ENCODE results near the gene MED31. TPM values are rescaled to one million over a fixed set of nuclear protein-coding genes. Genes with fewer than 3 reads are reported as not detected.
"Not testable (repeated sequence)": the region's sequence is repeated elsewhere in the genome, so short reads cannot be mapped to it uniquely, and the experiment has no call there.

The MED31 gene
- total and polyA plus RNA-seq, 2 experiments from 2014 or later, result 5.5 to 49.3 TPM

DNA sequence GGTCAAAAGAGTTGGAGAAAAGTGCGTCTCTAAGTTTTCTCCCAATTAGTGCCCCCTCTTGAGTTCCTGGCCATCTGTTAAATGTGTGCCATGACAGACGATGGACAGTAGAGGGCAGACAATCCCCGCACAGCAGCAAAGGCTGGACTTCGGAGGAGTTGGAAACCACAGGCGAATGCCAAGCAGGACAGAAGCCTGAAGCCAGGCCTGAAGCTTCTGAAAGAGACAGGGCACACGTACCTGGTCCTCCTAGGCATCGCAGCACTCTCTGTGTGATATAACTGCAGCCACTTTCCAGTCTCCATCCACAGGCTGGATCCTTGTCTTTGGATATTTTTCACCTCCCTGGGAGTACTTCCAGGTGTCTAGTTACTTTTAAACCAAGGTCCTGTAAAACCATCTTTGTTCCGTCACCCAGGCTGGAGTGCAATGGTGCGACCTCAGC lies 14.7 kb upstream of the MED31 start:
- Mint-ChIP-seq H3K27me3 (ENCODE audit: insufficient read depth, low read depth, poor library complexity) (peaks cover 16% of the 10 kb centered on the region), H3K4me1 (peaks cover 8% of the 10 kb centered on the region; the same call in 2 of the 3 replicates), H3K27ac (no peak overlapping the region), H3K9me3 (no peaks in the 10 kb centered on the region), H3K4me3 (no peak overlapping the region), H3K36me3 (ENCODE audit: low read depth) (no peaks in the 10 kb centered on the region)
- H3K4me3 ChIP-seq, result no peak overlapping the region
- H3K79me2 ChIP-seq (replicated peaks; ENCODE audit: insufficient read depth), result no peaks in the 10 kb centered on the region
- no peak overlapping the region for H3K27ac ChIP-seq (ENCODE audit: low read depth)
- no peaks in the 10 kb centered on the region for H3K4me1 ChIP-seq (ENCODE audit: insufficient read depth)
- DNase-seq (ENCODE audit: low spot score) (peak; percentile 87), ATAC-seq (peak; percentile 95)
- TF ChIP-seq, protein P1, sequence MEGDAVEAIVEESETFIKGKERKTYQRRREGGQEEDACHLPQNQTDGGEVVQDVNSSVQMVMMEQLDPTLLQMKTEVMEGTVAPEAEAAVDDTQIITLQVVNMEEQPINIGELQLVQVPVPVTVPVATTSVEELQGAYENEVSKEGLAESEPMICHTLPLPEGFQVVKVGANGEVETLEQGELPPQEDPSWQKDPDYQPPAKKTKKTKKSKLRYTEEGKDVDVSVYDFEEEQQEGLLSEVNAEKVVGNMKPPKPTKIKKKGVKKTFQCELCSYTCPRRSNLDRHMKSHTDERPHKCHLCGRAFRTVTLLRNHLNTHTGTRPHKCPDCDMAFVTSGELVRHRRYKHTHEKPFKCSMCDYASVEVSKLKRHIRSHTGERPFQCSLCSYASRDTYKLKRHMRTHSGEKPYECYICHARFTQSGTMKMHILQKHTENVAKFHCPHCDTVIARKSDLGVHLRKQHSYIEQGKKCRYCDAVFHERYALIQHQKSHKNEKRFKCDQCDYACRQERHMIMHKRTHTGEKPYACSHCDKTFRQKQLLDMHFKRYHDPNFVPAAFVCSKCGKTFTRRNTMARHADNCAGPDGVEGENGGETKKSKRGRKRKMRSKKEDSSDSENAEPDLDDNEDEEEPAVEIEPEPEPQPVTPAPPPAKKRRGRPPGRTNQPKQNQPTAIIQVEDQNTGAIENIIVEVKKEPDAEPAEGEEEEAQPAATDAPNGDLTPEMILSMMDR (conservative IDR thresholded peaks at IDR 0.05; ENCODE audit: low read depth in 2 of 2), result peak; percentile 94 to 98
- TF ChIP-seq EZH2phosphoT487 (IDR thresholded peaks at IDR 0.05; ENCODE audit: unreplicated experiment), result no peak
- TF ChIP-seq CREB1 (CRISPR knock-in tag; IDR thresholded peaks at IDR 0.05; ENCODE audit: low read depth), result no peak
- H2AFZ ChIP-seq, result no peak overlapping the region
- peaks cover 7% of the 10 kb centered on the region; the same call in 1 of the 2 replicates for H4K20me1 ChIP-seq (replicated peaks; ENCODE audit: insufficient read depth)
- no peaks in the 10 kb centered on the region for H3K9me2 ChIP-seq (ENCODE audit: insufficient read depth)
- no peaks in the 10 kb centered on the region for H3F3A ChIP-seq (replicated peaks; ENCODE audit: low read depth)
- H3K27me3 ChIP-seq (ENCODE audit: insufficient read depth), result peaks cover 13% of the 10 kb centered on the region
- H3K4me2 ChIP-seq, result no peak overlapping the region
- no peaks in the 10 kb centered on the region for H3K36me3 ChIP-seq (ENCODE audit: insufficient read depth)

DNA sequence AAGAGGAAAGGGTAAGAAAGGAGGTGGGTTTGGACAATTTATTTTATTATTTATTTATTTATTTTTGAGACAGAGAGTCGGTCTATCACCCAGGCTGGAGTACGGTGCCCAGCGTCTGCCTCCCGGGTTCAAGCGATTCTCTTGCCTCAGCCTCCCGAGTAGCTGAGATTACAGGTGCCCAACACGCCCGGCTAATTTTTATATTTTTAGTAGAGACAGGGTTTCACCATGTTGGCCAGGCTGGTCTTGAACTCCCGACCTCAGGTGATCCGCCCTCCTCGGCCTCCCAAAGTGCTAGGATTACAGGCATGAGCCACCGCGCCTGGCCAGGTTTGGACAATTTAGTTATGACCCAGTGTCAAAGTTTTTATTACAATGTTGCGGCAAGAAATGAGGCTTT lies 11.8 kb upstream of the MED31 start:
- not testable (repeated sequence) for H3K36me3 ChIP-seq (ENCODE audit: insufficient read depth); H3F3A ChIP-seq (replicated peaks; ENCODE audit: low read depth); DNase-seq (ENCODE audit: low spot score); H4K20me1 ChIP-seq (replicated peaks; ENCODE audit: insufficient read depth); H3K4me3 Mint-ChIP-seq; H3K4me1 ChIP-seq (ENCODE audit: insufficient read depth); H3K4me2 ChIP-seq; H3K36me3 Mint-ChIP-seq (ENCODE audit: low read depth); H2AFZ ChIP-seq; H3K9me2 ChIP-seq (ENCODE audit: insufficient read depth); H3K79me2 ChIP-seq (replicated peaks; ENCODE audit: insufficient read depth); H3K4me1 Mint-ChIP-seq; H3K27ac Mint-ChIP-seq; ATAC-seq; H3K27ac ChIP-seq (ENCODE audit: low read depth); H3K9me3 Mint-ChIP-seq; H3K4me3 ChIP-seq
- H3K27me3 ChIP-seq (ENCODE audit: insufficient read depth), result peaks cover 16% of the 10 kb centered on the region
- peaks cover 18% of the 10 kb centered on the region for H3K27me3 Mint-ChIP-seq (ENCODE audit: insufficient read depth, low read depth, poor library complexity)

DNA sequence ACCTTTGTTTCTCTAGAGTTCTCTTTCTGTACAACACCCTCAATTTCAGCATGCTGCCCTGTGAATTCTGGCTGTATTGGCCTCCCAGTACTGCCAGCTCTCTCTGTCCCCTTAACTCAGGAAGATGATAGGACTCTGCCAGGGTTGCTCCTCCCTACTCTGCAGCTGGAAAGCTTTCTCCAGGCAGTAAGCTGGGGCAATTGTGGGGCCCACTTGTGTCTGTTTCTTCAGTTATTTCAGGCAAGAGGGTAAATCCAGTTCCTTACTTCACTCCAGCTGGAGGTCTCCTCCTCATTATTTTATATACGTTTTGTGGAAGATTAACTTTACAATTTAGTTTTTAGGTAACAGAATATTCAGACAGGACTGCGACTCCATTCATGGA lies 10.1 kb upstream of the MED31 start:
- ATAC-seq, result no peak
- Histone ChIP-seq H2AFZ (no peak overlapping the region), H3F3A (replicated peaks; ENCODE audit: low read depth) (no peaks in the 10 kb centered on the region), H3K9me2 (ENCODE audit: insufficient read depth) (no peaks in the 10 kb centered on the region), H3K27ac (ENCODE audit: low read depth) (no peak overlapping the region), H3K4me1 (ENCODE audit: insufficient read depth) (peaks cover 2% of the 10 kb centered on the region; the same call in 1 of the 2 replicates), H3K79me2 (replicated peaks; ENCODE audit: insufficient read depth) (no peaks in the 10 kb centered on the region), H3K4me3 (no peak overlapping the region), H3K27me3 (ENCODE audit: insufficient read depth) (peaks cover 33% of the 10 kb centered on the region), H3K4me2 (no peak overlapping the region), H4K20me1 (replicated peaks; ENCODE audit: insufficient read depth) (peaks cover 7% of the 10 kb centered on the region; the same call in 1 of the 2 replicates), H3K36me3 (ENCODE audit: insufficient read depth) (no peaks in the 10 kb centered on the region)
- no peaks in the 10 kb centered on the region; the same call in 2 of the 3 replicates for H3K9me3 Mint-ChIP-seq
- peaks cover 25% of the 10 kb centered on the region for H3K27me3 Mint-ChIP-seq (ENCODE audit: insufficient read depth, low read depth, poor library complexity)
- H3K36me3 Mint-ChIP-seq (ENCODE audit: low read depth), result no peaks in the 10 kb centered on the region
- no peak overlapping the region for H3K4me3 Mint-ChIP-seq
- H3K27ac Mint-ChIP-seq, result no peak overlapping the region
- H3K4me1 Mint-ChIP-seq, result peaks cover 8% of the 10 kb centered on the region
- DNase-seq (ENCODE audit: low spot score), result no peak
- TF ChIP-seq ZNF331 (CRISPR knock-in tag; IDR thresholded peaks at IDR 0.05; ENCODE audit: low read depth) (no peak), NANOG (IDR thresholded peaks at IDR 0.05; ENCODE audit: borderline replicate concordance) (no peak), POLR2AphosphoS5 (IDR thresholded peaks at IDR 0.05; ENCODE audit: low read depth) (no peak)
- TF ChIP-seq, protein P2, sequence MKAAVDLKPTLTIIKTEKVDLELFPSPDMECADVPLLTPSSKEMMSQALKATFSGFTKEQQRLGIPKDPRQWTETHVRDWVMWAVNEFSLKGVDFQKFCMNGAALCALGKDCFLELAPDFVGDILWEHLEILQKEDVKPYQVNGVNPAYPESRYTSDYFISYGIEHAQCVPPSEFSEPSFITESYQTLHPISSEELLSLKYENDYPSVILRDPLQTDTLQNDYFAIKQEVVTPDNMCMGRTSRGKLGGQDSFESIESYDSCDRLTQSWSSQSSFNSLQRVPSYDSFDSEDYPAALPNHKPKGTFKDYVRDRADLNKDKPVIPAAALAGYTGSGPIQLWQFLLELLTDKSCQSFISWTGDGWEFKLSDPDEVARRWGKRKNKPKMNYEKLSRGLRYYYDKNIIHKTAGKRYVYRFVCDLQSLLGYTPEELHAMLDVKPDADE (IDR thresholded peaks at IDR 0.05), result no peak
- TF ChIP-seq, protein P3, sequence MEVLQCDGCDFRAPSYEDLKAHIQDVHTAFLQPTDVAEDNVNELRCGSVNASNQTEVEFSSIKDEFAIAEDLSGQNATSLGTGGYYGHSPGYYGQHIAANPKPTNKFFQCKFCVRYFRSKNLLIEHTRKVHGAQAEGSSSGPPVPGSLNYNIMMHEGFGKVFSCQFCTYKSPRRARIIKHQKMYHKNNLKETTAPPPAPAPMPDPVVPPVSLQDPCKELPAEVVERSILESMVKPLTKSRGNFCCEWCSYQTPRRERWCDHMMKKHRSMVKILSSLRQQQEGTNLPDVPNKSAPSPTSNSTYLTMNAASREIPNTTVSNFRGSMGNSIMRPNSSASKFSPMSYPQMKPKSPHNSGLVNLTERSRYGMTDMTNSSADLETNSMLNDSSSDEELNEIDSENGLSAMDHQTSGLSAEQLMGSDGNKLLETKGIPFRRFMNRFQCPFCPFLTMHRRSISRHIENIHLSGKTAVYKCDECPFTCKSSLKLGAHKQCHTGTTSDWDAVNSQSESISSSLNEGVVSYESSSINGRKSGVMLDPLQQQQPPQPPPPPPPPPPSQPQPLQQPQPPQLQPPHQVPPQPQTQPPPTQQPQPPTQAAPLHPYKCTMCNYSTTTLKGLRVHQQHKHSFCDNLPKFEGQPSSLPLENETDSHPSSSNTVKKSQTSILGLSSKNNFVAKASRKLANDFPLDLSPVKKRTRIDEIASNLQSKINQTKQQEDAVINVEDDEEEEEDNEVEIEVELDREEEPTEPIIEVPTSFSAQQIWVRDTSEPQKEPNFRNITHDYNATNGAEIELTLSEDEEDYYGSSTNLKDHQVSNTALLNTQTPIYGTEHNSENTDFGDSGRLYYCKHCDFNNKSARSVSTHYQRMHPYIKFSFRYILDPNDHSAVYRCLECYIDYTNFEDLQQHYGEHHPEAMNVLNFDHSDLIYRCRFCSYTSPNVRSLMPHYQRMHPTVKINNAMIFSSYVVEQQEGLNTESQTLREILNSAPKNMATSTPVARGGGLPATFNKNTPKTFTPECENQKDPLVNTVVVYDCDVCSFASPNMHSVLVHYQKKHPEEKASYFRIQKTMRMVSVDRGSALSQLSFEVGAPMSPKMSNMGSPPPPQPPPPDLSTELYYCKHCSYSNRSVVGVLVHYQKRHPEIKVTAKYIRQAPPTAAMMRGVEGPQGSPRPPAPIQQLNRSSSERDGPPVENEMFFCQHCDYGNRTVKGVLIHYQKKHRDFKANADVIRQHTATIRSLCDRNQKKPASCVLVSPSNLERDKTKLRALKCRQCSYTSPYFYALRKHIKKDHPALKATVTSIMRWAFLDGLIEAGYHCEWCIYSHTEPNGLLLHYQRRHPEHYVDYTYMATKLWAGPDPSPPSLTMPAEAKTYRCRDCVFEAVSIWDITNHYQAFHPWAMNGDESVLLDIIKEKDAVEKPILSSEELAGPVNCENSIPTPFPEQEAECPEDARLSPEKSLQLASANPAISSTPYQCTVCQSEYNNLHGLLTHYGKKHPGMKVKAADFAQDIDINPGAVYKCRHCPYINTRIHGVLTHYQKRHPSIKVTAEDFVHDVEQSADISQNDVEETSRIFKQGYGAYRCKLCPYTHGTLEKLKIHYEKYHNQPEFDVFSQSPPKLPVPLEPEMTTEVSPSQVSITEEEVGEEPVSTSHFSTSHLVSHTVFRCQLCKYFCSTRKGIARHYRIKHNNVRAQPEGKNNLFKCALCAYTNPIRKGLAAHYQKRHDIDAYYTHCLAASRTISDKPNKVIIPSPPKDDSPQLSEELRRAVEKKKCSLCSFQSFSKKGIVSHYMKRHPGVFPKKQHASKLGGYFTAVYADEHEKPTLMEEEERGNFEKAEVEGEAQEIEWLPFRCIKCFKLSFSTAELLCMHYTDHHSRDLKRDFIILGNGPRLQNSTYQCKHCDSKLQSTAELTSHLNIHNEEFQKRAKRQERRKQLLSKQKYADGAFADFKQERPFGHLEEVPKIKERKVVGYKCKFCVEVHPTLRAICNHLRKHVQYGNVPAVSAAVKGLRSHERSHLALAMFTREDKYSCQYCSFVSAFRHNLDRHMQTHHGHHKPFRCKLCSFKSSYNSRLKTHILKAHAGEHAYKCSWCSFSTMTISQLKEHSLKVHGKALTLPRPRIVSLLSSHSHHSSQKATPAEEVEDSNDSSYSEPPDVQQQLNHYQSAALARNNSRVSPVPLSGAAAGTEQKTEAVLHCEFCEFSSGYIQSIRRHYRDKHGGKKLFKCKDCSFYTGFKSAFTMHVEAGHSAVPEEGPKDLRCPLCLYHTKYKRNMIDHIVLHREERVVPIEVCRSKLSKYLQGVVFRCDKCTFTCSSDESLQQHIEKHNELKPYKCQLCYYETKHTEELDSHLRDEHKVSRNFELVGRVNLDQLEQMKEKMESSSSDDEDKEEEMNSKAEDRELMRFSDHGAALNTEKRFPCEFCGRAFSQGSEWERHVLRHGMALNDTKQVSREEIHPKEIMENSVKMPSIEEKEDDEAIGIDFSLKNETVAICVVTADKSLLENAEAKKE (CRISPR knock-in tag; IDR thresholded peaks at IDR 0.05), result no peak
